Astrocyte (in vitro differentiated cells and primary cell): Measurements from ENCODE around the gene ARL6IP4. TPM values are rescaled to one million over a fixed set of nuclear protein-coding genes. Genes with fewer than 3 reads are reported as not detected.

ENCODE experiments used
- DNase-seq: peaks from one replicate; pipeline ENCODE4 v3.0.0-alpha.2; 2010; ENCODE audit warnings: low read depth
- FAIRE-seq: peaks from 2 replicates; lab custom pipeline; 2011; peaks lifted over from hg19 to GRCh38; lab: Jason Lieb, UNC
- H2AFZ ChIP-seq: 2 replicates; pipeline ENCODE4 v1.6.0; 2012; ENCODE audit warnings: low read depth, low read length, inconsistent platforms
- H3K27ac ChIP-seq: 2 replicates; pipeline ENCODE4 v1.5.1; 2011; ENCODE audit warnings: low read depth, low read length, inconsistent platforms
- H3K27me3 ChIP-seq: 2 replicates; pipeline ENCODE4 v1.6.0; 2011; ENCODE audit warnings: low read length, inconsistent platforms; ENCODE audit not compliant: insufficient read depth
- H3K36me3 ChIP-seq: 2 replicates; pipeline ENCODE4 v1.5.1; 2011; ENCODE audit warnings: low read length, inconsistent platforms; ENCODE audit not compliant: insufficient read depth
- H3K4me1 ChIP-seq: 2 replicates; pipeline ENCODE4 v1.5.1; 2011; ENCODE audit warnings: low read length, inconsistent platforms; ENCODE audit not compliant: insufficient read depth
- H3K4me2 ChIP-seq: 2 replicates; pipeline ENCODE4 v1.6.0; 2012; ENCODE audit warnings: low read length, inconsistent platforms
- H3K4me3 ChIP-seq: 2 replicates; pipeline ENCODE4 v1.5.1; 2011; ENCODE audit warnings: low read depth, mild to moderate bottlenecking, low read length, inconsistent platforms; ENCODE audit not compliant: insufficient read depth
- H3K79me2 ChIP-seq: 2 replicates; pipeline ENCODE4 v1.6.0; 2012; ENCODE audit warnings: mild to moderate bottlenecking, low read length, inconsistent platforms; ENCODE audit not compliant: insufficient read depth
- H3K9ac ChIP-seq: 2 replicates; pipeline ENCODE4 v1.6.0; 2012; ENCODE audit warnings: mild to moderate bottlenecking, low read length, inconsistent platforms
- H3K9me3 ChIP-seq: 2 replicates; pipeline ENCODE4 v1.5.1; 2012; ENCODE audit warnings: low read depth, mild to moderate bottlenecking, low read length, inconsistent platforms; ENCODE audit not compliant: insufficient read depth
- H4K20me1 ChIP-seq: 2 replicates; pipeline ENCODE4 v1.6.0; 2012; ENCODE audit warnings: low read length, inconsistent platforms; ENCODE audit not compliant: insufficient read depth
- H3K27ac Mint-ChIP-seq: one replicate; pipeline ENCODE4 v1.8.0; 2021; ENCODE audit warnings: mild to moderate bottlenecking, mixed read lengths; ENCODE audit not compliant: unreplicated experiment
- H3K27me3 Mint-ChIP-seq: one replicate; pipeline ENCODE4 v1.8.0; 2021; ENCODE audit warnings: low read depth, mixed read lengths; ENCODE audit not compliant: unreplicated experiment
- H3K36me3 Mint-ChIP-seq: one replicate; pipeline ENCODE4 v1.8.0; 2021; ENCODE audit warnings: low read depth, mixed read lengths; ENCODE audit not compliant: unreplicated experiment
- H3K4me1 Mint-ChIP-seq: one replicate; pipeline ENCODE4 v1.8.0; 2021; ENCODE audit warnings: low read depth, mixed read lengths; ENCODE audit not compliant: unreplicated experiment
- H3K4me3 Mint-ChIP-seq: one replicate; pipeline ENCODE4 v1.8.0; 2021; ENCODE audit warnings: mild to moderate bottlenecking, moderate library complexity, mixed read lengths; ENCODE audit not compliant: unreplicated experiment
- H3K9me3 Mint-ChIP-seq: one replicate; pipeline ENCODE4 v1.8.0; 2021; ENCODE audit warnings: mild to moderate bottlenecking, mixed read lengths; ENCODE audit not compliant: unreplicated experiment
- CTCF ChIP-seq: IDR thresholded peaks from 2 replicates; pipeline ENCODE4 v1.5.1; 2011; ENCODE audit warnings: low read depth, mild to moderate bottlenecking, inconsistent platforms, low read length, moderate library complexity; ENCODE audit not compliant: insufficient read depth
- EZH2 ChIP-seq: IDR thresholded peaks from 2 replicates; pipeline ENCODE4 v1.6.1; 2012; ENCODE audit warnings: mild to moderate bottlenecking, low read length, inconsistent platforms; ENCODE audit not compliant: insufficient read depth
- microRNA-seq: library from miRNA; unstranded; fragments of <30 nt; microRNA quantifications from one replicate; pipeline ENCODE4 v1.2.0, GENCODE V29; 2020
- total RNA-seq: library from RNA; stranded (reverse); gene quantifications from 2 replicates; pipeline ENCODE4 v1.2.1, GENCODE V29; 2021

The ARL6IP4 gene
- total RNA-seq, 1 donor from 2014 or later: 122 TPM

DNA sequence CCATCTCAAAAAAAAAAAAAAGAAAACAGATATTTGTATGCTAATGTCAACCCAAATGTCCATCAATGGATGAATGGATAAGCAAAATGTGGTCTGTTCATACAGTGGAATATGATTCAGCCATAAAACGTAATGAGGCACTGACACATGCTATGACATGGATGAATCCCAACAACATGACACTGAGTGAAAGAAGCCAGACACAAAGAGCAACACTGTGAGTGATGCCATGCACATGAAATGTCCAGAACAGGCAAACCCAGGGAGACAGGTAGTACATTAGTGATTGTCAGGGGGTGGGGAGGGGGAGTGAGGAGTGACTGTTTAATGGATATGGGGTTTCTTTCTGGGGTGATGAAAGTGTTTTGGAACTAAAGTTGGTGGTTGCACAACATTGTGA lies 50.2 kb downstream of the ARL6IP4 start:
- Mint-ChIP-seq H3K27ac (no peak overlapping the region), H3K36me3 (peaks cover 20% of the 10 kb centered on the region), H3K9me3 (no peaks in the 10 kb centered on the region), H3K4me3 (no peak overlapping the region), H3K27me3 (no peaks in the 10 kb centered on the region), H3K4me1 (peaks cover 9% of the 10 kb centered on the region)
- Histone ChIP-seq H3K4me1 (peaks cover 12% of the 10 kb centered on the region), H3K79me2 (no peaks in the 10 kb centered on the region), H3K9ac (no peak overlapping the region), H4K20me1 (peaks cover 14% of the 10 kb centered on the region), H3K4me3 (no peak overlapping the region), H2AFZ (no peak overlapping the region), H3K27me3 (no peaks in the 10 kb centered on the region), H3K9me3 (no peaks in the 10 kb centered on the region), H3K27ac (no peak overlapping the region), H3K4me2 (no peak overlapping the region), H3K36me3 (no peaks in the 10 kb centered on the region)
- FAIRE-seq (no peak), DNase-seq (no peak)
- TF ChIP-seq CTCF (no peak), EZH2 (no peak)

GRCh38 chr12:123031171-123031845 lies 50.8 kb downstream of the ARL6IP4 start:
- no peak overlapping the region for H3K9ac ChIP-seq
- no peaks in the 10 kb centered on the region for H3K27me3 ChIP-seq
- H3K9me3 Mint-ChIP-seq: no peaks in the 10 kb centered on the region
- H2AFZ ChIP-seq: no peak overlapping the region
- H3K4me3 ChIP-seq: no peak overlapping the region
- TF ChIP-seq CTCF (no peak), EZH2 (no peak)
- H3K9me3 ChIP-seq: no peaks in the 10 kb centered on the region
- H3K4me1 Mint-ChIP-seq: peaks cover 9% of the 10 kb centered on the region
- no peaks in the 10 kb centered on the region for H3K79me2 ChIP-seq
- H3K27ac ChIP-seq: no peak overlapping the region
- no peak for FAIRE-seq
- no peak overlapping the region for H3K4me2 ChIP-seq
- H4K20me1 ChIP-seq: peaks cover 11% of the 10 kb centered on the region
- no peaks in the 10 kb centered on the region for H3K27me3 Mint-ChIP-seq
- no peak overlapping the region for H3K4me3 Mint-ChIP-seq
- DNase-seq: no peak
- no peak overlapping the region for H3K27ac Mint-ChIP-seq
- H3K36me3 Mint-ChIP-seq: peaks cover 20% of the 10 kb centered on the region
- no peaks in the 10 kb centered on the region for H3K36me3 ChIP-seq
- peaks cover 12% of the 10 kb centered on the region for H3K4me1 ChIP-seq

Small RNA genes within 50 kb of the gene (microRNA-seq; reads per million reads assigned to microRNA genes)
- not detected for gene MIR4304

Other genes starting within 250 kb of the ARL6IP4 start
- gene HCAR1, start 249.8 kb upstream of the ARL6IP4 start, total RNA-seq: not detected in 2 replicates
- 58.2 and 62.9 TPM in 2 replicates for gene DENR, start 227.9 kb upstream of the ARL6IP4 start, total RNA-seq
- gene CCDC62, start 206.1 kb upstream of the ARL6IP4 start, total RNA-seq: 0.60 and 0.82 TPM in 2 replicates
- gene HIP1R, start 145.2 kb upstream of the ARL6IP4 start, total RNA-seq: 21.3 and 22.2 TPM in 2 replicates
- gene VPS37B, start 84.6 kb upstream of the ARL6IP4 start, total RNA-seq: 27.1 and 31.4 TPM in 2 replicates
- 11.6 and 12.9 TPM in 2 replicates for gene ABCB9, start 14.2 kb upstream of the ARL6IP4 start, total RNA-seq
- 13.3 and 16.1 TPM in 2 replicates for gene OGFOD2, start 5.4 kb upstream of the ARL6IP4 start, total RNA-seq
- gene PITPNM2, start 170.4 kb downstream of the ARL6IP4 start, total RNA-seq: 13.2 and 14.2 TPM in 2 replicates